Measurements from ENCODE around the gene GPI.

DNA sequence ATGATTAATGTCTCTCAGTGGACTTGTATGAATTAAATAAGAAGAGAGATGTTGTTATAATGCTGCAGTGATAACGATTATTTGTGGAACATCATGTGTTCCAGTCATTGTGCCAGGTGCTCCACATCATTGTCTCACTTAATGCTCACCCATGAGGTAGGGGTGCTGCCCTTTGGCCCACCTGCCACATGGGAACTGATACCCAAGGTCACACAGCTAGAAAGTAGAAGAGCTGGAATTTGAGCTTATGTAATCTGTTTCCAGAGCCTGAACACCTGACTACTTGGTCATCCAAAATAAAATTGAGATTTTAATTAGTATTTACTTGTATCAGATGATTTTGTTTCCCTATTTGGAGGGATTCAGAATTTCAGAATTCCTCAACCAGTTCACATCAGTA is 36.0 kb upstream of the GPI start:
- TF ChIP-seq POLR2AphosphoS5 (IDR thresholded peaks at IDR 0.05; ENCODE audit: insufficient read depth, low read depth, low read length) (no peak), EZH2 (IDR thresholded peaks at IDR 0.05; ENCODE audit: borderline replicate concordance, low read depth, low read length, severe bottlenecking) (no peak), POLR2A (IDR thresholded peaks at IDR 0.05; ENCODE audit: low read depth, low read length) (no peak)
- TF ChIP-seq, protein P1, sequence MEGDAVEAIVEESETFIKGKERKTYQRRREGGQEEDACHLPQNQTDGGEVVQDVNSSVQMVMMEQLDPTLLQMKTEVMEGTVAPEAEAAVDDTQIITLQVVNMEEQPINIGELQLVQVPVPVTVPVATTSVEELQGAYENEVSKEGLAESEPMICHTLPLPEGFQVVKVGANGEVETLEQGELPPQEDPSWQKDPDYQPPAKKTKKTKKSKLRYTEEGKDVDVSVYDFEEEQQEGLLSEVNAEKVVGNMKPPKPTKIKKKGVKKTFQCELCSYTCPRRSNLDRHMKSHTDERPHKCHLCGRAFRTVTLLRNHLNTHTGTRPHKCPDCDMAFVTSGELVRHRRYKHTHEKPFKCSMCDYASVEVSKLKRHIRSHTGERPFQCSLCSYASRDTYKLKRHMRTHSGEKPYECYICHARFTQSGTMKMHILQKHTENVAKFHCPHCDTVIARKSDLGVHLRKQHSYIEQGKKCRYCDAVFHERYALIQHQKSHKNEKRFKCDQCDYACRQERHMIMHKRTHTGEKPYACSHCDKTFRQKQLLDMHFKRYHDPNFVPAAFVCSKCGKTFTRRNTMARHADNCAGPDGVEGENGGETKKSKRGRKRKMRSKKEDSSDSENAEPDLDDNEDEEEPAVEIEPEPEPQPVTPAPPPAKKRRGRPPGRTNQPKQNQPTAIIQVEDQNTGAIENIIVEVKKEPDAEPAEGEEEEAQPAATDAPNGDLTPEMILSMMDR (IDR thresholded peaks at IDR 0.05; ENCODE audit: extremely low read depth in 1 of 2, insufficient read depth in 1 of 2, low read depth in 1 of 2, low read length in 2 of 2), result no peak
- TF ChIP-seq, protein P2, sequence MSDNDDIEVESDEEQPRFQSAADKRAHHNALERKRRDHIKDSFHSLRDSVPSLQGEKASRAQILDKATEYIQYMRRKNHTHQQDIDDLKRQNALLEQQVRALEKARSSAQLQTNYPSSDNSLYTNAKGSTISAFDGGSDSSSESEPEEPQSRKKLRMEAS (IDR thresholded peaks at IDR 0.05; ENCODE audit: insufficient read depth, insufficient read length), result no peak
